GM15510 (cell line): ENCODE measurements around the gene KCNAB1.

Experiments
- POLR2A ChIP-seq: IDR thresholded peaks from 3 replicates; pipeline ENCODE4 v1.6.1; 2011; ENCODE audit warnings: borderline replicate concordance; ENCODE audit not compliant: insufficient read length; ENCODE audit errors: extremely low read depth

KCNAB1 gene

DNA sequence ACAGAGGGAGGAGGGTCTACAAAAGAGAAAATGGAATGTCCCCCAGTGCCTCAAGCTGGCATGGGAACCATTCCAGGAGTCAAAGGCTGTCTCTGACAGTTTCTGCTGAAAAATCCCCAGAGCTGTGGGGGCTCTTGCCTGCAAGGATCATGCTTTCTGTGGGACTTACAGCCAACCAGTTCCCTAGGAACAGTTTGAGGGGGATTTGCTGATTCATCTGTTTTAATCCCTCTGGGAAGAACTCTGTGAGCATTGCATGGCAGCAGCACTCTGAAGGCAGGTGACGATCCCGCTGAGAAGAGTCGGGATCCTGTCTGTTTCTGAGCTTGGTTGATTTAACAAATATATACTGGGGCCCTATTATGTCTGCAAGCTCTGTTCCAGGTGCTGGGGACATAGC lies 258.5 kb downstream of the KCNAB1 start:
- no peak for TF ChIP-seq POLR2A

DNA sequence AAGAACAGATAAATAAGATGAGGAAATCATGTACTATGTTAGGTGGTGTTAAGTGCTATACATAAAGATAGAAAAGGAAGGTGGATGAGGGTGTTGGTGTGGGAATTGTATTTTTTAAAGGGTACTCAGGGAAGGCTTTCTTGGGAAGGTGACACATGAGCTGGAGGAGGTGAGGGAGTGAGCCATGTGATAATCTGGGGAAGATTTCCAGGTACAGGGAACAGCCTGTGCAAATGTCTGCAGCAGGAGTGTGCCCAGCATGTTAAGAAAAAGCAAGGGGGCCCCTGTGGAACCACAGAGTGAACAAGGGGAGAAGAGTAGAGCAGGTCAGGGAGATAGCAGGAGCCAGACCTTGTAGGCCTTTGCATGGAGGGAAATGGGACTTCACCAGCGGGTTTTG lies 258.9 kb downstream of the KCNAB1 start:
- no peak for TF ChIP-seq POLR2A

DNA sequence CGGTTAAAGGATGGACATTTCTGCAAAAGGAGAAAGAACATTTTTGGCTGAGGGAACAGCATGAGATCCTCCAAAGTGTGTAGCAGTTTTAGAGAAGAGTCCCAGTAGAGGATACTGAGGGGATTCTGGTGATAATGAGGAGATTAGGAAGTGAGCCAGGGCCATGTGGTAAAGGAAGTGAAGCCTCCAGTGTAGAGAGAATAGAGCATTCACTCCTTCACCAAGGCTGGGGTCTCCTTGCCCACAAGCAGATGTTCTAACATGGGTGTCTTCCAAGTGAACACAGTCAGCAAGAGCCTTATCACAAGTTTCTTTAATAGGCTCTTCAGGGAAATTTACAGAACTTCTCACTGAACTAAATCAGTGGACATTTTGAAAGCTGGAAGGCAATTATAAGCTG lies 260.9 kb downstream of the KCNAB1 start:
- TF ChIP-seq POLR2A = no peak

DNA sequence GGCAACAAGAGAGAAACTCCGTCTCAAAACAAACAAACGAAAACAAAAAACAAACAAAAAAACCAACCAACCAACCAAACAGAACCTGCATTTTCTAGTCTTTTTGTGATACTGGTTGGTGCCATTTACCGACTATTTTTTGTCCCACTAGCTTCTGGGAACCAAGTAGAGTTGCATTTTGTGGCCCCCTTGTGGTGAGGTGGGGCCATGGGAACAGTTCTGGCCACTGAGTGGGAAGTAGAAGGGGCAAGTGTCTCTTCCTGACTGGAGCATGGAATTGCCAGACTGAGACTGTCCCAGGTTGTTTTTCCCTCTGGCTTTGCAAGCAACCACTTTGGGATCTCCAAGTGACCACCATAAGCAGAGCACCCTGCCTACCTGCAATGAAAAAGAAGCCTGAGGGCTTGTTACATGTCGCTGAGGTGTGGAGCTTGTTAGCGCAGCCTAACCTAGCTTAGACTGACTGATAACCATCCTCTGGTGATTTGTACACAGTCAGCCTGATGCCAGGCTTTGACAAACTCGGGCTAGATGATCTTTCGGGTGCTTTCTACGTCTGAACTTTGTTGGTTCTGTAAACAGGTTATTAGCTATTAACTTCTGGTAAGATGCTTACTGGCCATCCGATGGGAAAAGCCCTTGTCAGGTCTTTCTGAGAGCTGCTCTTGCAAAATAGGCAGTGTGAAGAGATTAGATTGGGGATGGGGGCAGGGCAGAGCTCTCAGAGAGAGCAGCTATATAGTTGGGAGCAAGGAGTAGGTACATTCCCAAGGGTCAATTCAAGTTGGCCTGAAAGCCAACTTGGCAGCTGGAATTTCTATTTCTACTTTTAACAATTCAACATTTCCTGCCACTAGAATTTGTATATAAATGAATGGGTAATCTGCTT lies 262.3 kb downstream of the KCNAB1 start:
- TF ChIP-seq POLR2A = no peak

DNA sequence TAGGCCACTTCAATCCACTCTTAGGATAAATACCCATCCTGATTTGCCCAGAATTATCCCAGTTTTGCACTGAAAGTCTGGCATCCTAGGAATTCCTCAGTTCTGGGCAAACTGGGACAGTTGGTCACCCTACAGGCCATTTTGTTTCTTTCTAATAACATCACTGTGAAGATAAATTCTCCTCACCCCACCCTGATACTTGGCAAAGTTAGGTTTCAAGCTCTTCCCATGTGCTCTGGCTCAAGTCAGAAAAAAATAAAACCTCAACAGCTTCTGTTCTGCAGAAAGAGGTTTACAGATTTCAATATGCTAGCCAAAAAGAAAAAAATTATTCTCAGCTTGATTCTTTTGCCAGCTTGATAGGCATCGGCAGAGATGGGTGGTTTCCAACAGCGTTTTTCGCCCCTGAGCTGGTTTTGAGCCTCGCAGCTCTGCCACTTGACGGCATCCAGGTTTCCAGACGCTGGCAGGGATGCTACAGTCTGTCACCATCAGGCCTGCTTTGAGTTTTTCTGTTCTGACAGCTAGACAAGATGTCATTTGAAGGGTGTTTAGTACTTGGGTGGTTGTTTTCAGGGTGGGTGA lies 263.2 kb downstream of the KCNAB1 start:
- no peak for TF ChIP-seq POLR2A

DNA sequence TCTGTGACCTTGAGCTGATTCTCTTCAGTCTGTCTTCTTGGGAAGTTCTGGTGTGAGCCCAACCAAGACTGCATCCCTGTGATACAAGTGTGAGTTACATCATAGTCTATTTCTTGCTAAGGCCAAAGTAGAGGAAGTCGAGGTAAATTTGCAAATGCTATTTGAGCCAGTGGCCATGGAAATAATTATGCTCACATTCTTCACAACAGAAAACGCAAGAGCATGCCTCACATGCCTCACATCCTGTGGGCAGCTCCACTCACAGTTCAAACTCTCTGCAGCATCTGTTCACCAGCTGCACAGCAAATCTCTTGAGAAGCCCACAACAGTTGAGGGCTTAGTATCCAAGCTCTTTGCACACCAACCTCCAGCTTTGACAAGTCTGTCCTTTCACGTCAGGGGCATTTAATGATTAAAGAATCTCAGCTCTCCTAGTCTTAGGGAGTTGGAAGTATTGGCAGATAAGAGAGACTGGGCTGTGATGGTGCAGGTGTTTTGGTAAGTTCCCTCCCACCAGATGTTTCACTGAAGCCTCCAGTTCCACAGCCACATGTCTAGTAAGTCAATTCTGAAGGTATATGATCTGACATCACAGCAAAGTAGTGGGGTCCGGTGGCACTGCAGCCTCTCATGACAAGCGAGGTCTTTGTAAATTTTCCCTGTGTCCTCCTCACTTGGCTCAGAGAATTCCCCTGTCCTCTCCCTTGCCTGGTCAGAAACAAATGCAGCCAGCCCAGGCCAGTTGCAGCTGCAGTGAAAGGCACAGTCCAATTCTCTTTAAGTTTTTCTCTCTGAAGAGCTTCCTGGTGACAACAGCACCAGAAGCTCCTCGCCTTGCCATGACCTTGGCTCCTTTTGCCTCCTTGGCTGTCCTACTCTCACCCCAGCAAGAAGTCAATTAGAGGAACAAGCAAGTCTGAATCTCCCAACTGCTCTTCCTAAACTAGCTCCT lies 268.4 kb downstream of the KCNAB1 start:
- TF ChIP-seq POLR2A = no peak

DNA sequence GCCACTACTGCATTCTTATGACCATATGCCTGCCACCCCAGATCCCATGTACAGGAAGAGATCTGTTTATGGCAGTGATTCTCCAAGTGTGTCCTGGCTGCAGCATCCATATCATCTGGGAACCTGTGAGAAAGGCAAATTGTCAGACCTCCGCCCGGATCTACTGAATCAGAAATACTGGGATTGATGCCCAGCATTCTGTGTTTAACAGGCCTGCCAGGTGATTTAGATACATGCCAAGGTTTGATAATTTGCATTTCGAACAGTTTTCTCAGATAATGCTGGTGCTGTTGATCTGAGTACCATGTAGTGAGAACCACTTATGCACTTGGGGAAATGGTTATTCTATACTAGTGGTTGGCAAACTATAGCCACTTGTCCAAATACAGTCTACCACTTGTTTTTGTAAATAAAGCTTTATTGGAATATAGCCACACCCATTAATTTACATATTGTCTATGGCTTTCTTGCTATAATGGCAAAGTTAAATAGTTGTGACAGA lies 269.1 kb downstream of the KCNAB1 start:
- TF ChIP-seq POLR2A = no peak

DNA sequence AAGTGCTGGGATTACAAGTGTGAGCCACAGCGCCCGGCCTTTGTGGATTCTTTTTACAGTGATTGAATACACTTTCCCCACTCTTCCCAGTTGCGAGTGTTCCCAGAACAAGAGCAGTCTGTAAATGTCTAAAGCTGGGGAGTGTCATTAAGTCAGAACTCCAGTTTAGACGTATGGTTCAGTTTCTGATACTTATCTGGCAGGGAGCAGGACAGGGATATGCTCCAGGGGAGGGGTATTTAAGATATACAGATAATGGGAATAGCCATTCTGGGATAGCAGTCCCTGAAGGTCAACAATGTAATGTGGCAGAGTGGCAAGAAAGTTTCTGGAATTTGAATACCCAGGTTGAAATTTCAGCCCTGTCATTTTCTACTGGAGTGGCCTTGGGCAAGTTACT lies 270.5 kb downstream of the KCNAB1 start:
- TF ChIP-seq POLR2A = no peak

DNA sequence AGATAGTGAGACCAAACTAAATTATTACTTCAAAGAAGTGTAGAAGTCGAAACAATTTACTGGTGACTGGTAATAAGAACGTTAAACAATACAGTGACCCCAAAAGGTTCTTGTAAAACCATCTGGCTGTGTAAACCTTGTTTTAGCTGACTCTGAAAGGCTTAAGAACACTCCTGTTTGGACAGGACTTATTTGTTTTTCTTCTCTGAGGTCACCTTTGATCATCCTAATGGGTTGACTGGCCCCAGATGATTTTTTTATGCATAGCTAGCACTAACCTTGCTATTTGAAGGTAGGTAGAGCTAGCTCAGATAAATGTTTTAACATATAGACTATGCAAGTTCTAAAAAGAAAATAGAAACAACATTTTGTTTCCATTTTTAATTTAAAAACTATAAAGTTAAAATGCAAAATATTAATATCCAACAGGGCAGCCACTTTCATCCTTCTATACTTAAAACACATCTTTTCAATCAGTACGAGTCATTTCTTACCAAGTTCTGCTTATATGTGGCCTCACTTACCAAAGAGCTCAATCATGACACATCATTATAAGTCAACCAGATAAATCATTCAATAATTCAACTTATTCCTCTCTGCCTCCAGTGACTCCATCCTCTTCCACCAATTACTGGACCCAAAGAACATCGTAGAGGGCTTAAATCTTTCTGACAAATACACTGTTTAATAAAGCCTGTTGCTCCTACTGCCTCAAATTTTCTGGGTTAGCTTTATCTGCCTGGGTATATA lies 275.8 kb downstream of the KCNAB1 start:
- TF ChIP-seq POLR2A = no peak

DNA sequence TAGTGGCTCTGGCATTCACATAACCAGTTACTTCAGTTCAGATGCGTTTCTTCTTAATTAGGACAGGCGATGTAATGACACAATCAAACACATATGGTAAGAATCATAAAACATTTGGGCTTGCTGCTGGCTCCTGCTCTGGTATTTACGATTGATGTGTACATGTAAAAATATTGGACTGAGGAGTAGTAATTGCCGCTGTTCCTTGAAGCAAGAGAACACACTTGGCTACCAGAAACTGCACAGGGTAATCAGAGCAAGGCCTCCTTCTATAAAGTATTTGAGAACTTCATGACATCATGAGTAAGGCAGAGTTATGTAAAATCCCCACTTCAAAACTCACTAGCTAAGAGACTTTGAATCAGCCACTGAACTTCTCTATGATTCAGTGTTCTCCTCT lies 276.5 kb downstream of the KCNAB1 start:
- TF ChIP-seq POLR2A = no peak

DNA sequence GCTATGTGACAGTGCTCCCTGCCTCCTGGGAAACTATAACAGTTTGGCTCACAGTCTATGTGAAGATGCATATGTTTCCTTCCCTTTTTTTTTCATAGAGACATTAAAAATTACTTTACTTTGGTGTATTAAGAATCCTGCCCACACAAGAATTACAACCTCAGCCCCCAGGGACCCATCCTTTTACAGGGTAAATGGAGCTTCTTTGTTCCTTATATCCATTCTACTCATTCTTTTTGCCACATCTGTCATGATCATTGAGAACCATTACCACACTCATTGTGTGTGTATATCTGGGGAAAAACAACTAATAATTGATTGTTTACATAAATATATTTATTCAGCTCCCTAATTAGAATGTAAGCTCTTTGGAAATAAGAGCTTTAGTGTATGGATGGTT lies 277.2 kb downstream of the KCNAB1 start:
- TF ChIP-seq POLR2A = no peak

DNA sequence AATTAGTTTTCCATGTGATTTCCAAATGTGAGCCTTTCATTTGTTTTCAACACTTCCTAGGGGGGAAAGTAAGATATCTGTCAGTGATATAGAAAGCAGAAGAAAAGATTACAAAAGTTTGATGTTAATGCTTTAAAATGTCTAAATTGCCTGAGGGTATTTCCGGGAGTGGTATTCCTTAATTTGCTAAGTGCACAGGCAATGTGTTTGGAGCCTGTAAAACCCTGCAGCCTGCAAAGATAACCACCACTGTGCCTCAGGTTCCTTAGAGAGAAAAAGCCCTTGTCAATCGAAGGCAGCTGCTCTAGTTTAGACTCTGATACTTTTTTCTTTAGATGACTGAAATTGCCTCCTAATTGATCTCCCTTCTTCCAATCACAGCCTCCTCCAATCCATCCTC lies 279.7 kb downstream of the KCNAB1 start:
- TF ChIP-seq POLR2A = no peak

DNA sequence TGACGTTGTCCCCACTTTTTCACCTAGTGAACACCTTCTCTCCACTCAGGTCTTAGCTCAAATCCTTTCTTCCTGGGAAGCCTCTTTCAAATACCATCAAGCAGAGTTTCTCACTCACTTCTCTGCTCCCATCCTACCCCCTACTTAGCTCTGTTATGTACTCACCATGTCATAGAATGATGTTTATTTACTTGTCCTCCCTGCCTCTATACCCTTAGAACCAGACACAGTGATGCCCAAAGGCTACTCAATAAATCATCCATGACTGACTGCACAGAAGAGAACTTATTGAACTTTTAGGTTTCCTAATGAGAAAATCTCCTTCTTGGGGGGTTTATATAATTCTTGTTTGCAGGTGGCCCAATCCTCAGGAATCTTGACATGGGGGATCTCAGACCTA lies 280.4 kb downstream of the KCNAB1 start:
- TF ChIP-seq POLR2A = no peak

DNA sequence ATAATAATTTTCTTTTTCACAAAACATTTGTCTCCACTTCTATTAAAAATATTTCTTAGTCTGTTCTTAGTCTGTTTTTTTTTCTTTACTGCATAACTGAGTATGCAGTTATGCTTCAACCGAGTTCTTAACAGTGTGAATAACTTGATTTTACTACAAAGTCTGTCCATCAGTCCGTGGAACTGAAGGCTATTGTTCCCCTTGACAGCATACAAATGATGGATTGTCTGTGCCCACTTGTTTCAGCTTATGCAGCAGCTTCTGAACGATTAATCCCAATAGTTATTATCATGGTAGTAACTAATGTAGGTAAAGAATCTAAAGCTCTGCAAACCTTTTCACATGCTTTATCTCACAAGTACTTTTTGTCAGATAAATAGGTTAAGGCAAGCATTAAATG lies 283.8 kb downstream of the KCNAB1 start:
- no peak for TF ChIP-seq POLR2A
